Measurements from ENCODE around the gene PACRG. TPM values are rescaled to one million over a fixed set of nuclear protein-coding genes. Genes with fewer than 3 reads are reported as not detected.

The PACRG gene
- polyA plus RNA-seq, 1 donor (not counting 4 experiments of a cell fraction or from before 2014, with no cell fraction given): 0.31 TPM

DNA sequence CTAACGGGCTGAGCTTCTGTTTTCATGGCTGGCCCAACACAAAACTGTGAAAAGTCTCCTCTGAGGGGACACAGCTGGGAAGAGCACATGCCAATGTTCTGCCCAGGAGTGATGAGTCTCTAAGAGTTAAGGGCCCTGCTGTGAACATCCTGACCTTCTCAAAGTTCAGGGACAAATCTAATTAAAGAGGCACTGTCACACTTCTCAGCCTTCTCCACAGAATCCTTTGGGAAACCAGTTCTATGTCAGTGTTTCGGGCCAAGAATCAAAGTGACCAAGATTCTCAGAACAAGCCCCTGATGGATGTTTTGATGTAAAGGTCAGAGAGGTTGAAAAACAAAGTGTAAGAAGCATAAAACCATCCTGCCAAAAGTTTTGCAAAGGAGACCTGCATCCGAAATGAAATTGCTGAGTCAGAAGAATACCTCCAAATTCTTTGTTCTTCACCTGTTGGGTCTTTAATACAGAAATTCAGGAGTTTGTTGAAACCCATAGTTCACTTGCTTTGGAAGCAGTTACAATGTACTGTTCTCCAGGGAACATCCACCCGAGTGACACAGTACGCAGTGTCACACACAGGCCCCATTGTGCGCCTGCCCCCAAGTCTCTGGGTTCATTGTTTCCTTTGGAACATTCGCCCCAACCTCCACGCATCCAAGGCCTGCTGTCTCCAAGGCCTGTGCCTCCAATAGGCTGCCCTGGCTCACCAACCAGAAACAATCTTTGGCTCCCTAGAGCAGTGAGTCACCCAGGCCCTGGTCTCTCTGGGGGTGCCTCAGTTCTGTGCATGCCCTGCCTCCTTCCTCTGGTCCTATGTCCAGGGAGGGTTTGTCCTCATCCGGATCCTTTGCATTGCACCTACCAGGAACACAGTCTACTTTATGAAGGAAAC is 621.3 kb downstream of the PACRG start:
- Histone ChIP-seq H3K4me1 (ENCODE audit: control insufficient read depth, extremely low read depth, insufficient read depth, low read length) (peaks cover 11% of the 10 kb centered on the region), H3K27me3 (ENCODE audit: control insufficient read depth, extremely low read depth, insufficient read depth, low read length) (no peaks in the 10 kb centered on the region), H3K9me3 (ENCODE audit: control insufficient read depth, low read depth, low read length) (no peaks in the 10 kb centered on the region), H2AFZ (ENCODE audit: control insufficient read depth, low read length) (no peak overlapping the region), H3K79me2 (ENCODE audit: control insufficient read depth, insufficient read depth, low read length) (no peaks in the 10 kb centered on the region), H3K36me3 (ENCODE audit: control insufficient read depth in 2 of 2, extremely low read depth in 1 of 2, insufficient read depth in 2 of 2, low read length in 2 of 2) (no peaks in the 10 kb centered on the region), H3K27ac (ENCODE audit: control insufficient read depth, insufficient read depth, low read length) (no peak overlapping the region), H3K4me2 (ENCODE audit: control insufficient read depth, extremely low read depth, insufficient read depth, low read depth, low read length) (no peak overlapping the region), H4K20me1 (ENCODE audit: control insufficient read depth, extremely low read depth, insufficient read depth, low read length) (no peaks in the 10 kb centered on the region), H3K4me3 (ENCODE audit: control insufficient read depth in 2 of 3, extremely low read depth in 1 of 3, insufficient read depth in 2 of 3, low read depth in 1 of 3, low read length in 3 of 3) (no peak overlapping the region), H3K9ac (ENCODE audit: control insufficient read depth, extremely low read depth, insufficient read depth, low read length) (no peak overlapping the region), H3K9me1 (ENCODE audit: control insufficient read depth, extremely low read depth, insufficient read depth, low read length) (no peaks in the 10 kb centered on the region)
- TF ChIP-seq, protein P1, sequence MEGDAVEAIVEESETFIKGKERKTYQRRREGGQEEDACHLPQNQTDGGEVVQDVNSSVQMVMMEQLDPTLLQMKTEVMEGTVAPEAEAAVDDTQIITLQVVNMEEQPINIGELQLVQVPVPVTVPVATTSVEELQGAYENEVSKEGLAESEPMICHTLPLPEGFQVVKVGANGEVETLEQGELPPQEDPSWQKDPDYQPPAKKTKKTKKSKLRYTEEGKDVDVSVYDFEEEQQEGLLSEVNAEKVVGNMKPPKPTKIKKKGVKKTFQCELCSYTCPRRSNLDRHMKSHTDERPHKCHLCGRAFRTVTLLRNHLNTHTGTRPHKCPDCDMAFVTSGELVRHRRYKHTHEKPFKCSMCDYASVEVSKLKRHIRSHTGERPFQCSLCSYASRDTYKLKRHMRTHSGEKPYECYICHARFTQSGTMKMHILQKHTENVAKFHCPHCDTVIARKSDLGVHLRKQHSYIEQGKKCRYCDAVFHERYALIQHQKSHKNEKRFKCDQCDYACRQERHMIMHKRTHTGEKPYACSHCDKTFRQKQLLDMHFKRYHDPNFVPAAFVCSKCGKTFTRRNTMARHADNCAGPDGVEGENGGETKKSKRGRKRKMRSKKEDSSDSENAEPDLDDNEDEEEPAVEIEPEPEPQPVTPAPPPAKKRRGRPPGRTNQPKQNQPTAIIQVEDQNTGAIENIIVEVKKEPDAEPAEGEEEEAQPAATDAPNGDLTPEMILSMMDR (optimal IDR thresholded peaks at IDR 0.05 in 1 of 3, IDR thresholded peaks at IDR 0.05 in 1 of 3, conservative IDR thresholded peaks at IDR 0.05 in 1 of 3; ENCODE audit: extremely low read depth in 1 of 3, insufficient read depth in 2 of 3, low read length in 3 of 3): no peak
- TF ChIP-seq EZH2 (IDR thresholded peaks at IDR 0.05; ENCODE audit: low read length): no peak
- DNase-seq (ENCODE audit: low read depth, low spot score) (no peak), FAIRE-seq (no peak)
- dilution Hi-C loops (cut with MboI; ENCODE audit: extremely low pct_ligation_motif_present, low sequenced_read_pairs): no loop called here

DNA sequence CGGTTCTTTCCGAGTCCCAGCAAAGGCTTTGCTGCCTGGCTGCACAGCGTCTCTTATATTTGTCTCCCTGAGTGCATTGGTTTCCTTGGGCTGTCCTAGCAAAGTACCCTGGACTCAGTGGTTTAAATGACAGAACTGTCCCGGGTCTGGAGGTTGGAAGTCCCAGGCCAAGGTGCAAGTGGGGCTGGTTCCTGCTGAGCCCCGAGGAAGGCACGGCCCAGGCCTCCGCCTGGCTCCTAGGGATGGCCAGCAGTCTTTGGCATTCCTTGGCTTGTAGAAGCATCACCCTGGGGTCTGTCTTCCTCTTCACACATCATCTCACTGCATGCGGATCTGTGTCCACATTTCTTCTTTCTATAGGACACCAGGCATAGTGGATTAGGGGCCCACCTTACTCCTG is 621.9 kb downstream of the PACRG start:
- DNase-seq (ENCODE audit: low read depth, low spot score) (no peak), FAIRE-seq (no peak)
- Histone ChIP-seq H3K27me3 (ENCODE audit: control insufficient read depth, extremely low read depth, insufficient read depth, low read length) (no peaks in the 10 kb centered on the region), H3K4me2 (ENCODE audit: control insufficient read depth, extremely low read depth, insufficient read depth, low read depth, low read length) (no peak overlapping the region), H2AFZ (ENCODE audit: control insufficient read depth, low read length) (no peak overlapping the region), H3K27ac (ENCODE audit: control insufficient read depth, insufficient read depth, low read length) (no peak overlapping the region), H3K36me3 (ENCODE audit: control insufficient read depth in 2 of 2, extremely low read depth in 1 of 2, insufficient read depth in 2 of 2, low read length in 2 of 2) (no peaks in the 10 kb centered on the region), H3K9me3 (ENCODE audit: control insufficient read depth, low read depth, low read length) (no peaks in the 10 kb centered on the region), H3K4me1 (ENCODE audit: control insufficient read depth, extremely low read depth, insufficient read depth, low read length) (peaks cover 14% of the 10 kb centered on the region), H3K9me1 (ENCODE audit: control insufficient read depth, extremely low read depth, insufficient read depth, low read length) (no peaks in the 10 kb centered on the region), H3K79me2 (ENCODE audit: control insufficient read depth, insufficient read depth, low read length) (no peaks in the 10 kb centered on the region), H4K20me1 (ENCODE audit: control insufficient read depth, extremely low read depth, insufficient read depth, low read length) (no peaks in the 10 kb centered on the region), H3K4me3 (ENCODE audit: control insufficient read depth in 2 of 3, extremely low read depth in 1 of 3, insufficient read depth in 2 of 3, low read depth in 1 of 3, low read length in 3 of 3) (no peak overlapping the region), H3K9ac (ENCODE audit: control insufficient read depth, extremely low read depth, insufficient read depth, low read length) (no peak overlapping the region)
- dilution Hi-C loops (cut with MboI; ENCODE audit: extremely low pct_ligation_motif_present, low sequenced_read_pairs): no loop called here
- TF ChIP-seq EZH2 (IDR thresholded peaks at IDR 0.05; ENCODE audit: low read length): no peak
- TF ChIP-seq, protein P1 (optimal IDR thresholded peaks at IDR 0.05 in 1 of 3, IDR thresholded peaks at IDR 0.05 in 1 of 3, conservative IDR thresholded peaks at IDR 0.05 in 1 of 3; ENCODE audit: extremely low read depth in 1 of 3, insufficient read depth in 2 of 3, low read length in 3 of 3): no peak
